ENCODE results near the gene PKD2L1.

GRCh38 chr10:100325158-100325557, 4.9 kb downstream of the PKD2L1 start:
- TF ChIP-seq CTCF (IDR thresholded peaks at IDR 0.05) (no peak), POLR2A (IDR thresholded peaks at IDR 0.05) (no peak)

Measured in sigmoid colon (tissue), 3 donors.